ENCODE results near the gene AMPH.

DNA sequence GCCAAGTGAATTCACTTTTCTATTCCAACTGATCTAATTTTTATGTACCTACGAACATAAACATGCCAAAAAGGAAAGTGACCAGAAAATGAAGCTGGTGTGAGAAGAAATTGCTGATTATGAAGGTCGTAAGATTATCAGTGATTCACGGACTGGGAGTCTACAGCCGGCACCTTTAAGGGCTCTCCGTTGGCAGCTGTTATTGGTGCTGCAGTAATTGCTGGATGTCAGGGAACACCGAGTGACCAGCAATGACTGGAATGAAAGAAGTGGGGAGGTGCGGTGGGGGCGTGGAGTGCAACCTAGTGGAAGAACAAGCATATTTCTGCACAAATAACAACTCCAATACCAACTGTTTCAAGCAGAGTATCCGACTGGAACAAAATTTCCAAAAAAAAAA, 247.9 kb downstream of the AMPH start:
- TF ChIP-seq SOX6 (IDR thresholded peaks at IDR 0.05) = no peak
- TF ChIP-seq FOXJ3 (CRISPR knock-in tag; IDR thresholded peaks at IDR 0.05) = no peak
- no peak for TF ChIP-seq REST (IDR thresholded peaks at IDR 0.05; ENCODE audit: borderline replicate concordance)
- TF ChIP-seq REST (CRISPR knock-in tag; IDR thresholded peaks at IDR 0.05; ENCODE audit: low read depth) = no peak
- TF ChIP-seq SUPT5H (IDR thresholded peaks at IDR 0.05) = no peak
- TF ChIP-seq ZNF431 (CRISPR knock-in tag; IDR thresholded peaks at IDR 0.05) = no peak
- TF ChIP-seq CBFB (CRISPR knock-in tag; IDR thresholded peaks at IDR 0.05) = no peak

All from K562 (cell line).